B cell (primary cell): Measurements from ENCODE around the gene PDLIM5. TPM values are rescaled to one million over a fixed set of nuclear protein-coding genes. Genes with fewer than 3 reads are reported as not detected.
"Not testable (repeated sequence)": the region's sequence is repeated elsewhere in the genome, so short reads cannot be mapped to it uniquely, and the experiment has no call there.

Source experiments
- ATAC-seq: fragments of 200-7000 bp; cut with Tn5 transposase; one replicate; pipeline ENCODE4 v1.10.0; 2021; ENCODE audit warnings: low read depth, mild to moderate bottlenecking, moderate number of reproducible peaks, moderate library complexity
- CTCF ChIA-PET: fragments of 350-600 bp; sonication (Branson Sonifier 250); formaldehyde crosslinking; loops from one replicate; lab custom pipeline; 2021; ENCODE audit warnings: antibody characterized with exemption, inconsistent platforms; lab: Charles Lee
- POLR2A ChIA-PET: fragments of 350-600 bp; sonication (Branson Sonifier 250); formaldehyde crosslinking; loops from one replicate; lab custom pipeline; 2021; ENCODE audit warnings: antibody characterized with exemption; lab: Charles Lee
- DNase-seq: peaks from one replicate; pipeline ENCODE4 v3.0.0; 2013
- H2AFZ ChIP-seq: 2 replicates; pipeline ENCODE4 v1.6.1; 2012; ENCODE audit warnings: mild to moderate bottlenecking, low read depth, low read length; ENCODE audit not compliant: insufficient read depth, poor library complexity, severe bottlenecking
- H3K27ac ChIP-seq, 2 donors: 1 replicate in 1 of 2; 2 replicates in 1 of 2; pipeline ENCODE4 v1.5.1; 2012 to 2013; ENCODE audit warnings: low read length in 2 of 2, mild to moderate bottlenecking in 2 of 2, moderate library complexity in 1 of 2
- H3K27me3 ChIP-seq, 4 experiments: fragments of 200-600 bp in 1 of 4; sonication (generic) in 1 of 4; replicated peaks in 1 of 4; 1 replicate in 2 of 4; 2 replicates in 2 of 4; pipeline versions ENCODE4 v1.6.1 to v1.7.0; 2013 to 2016; ENCODE audit warnings: low read length in 3 of 4, mild to moderate bottlenecking in 2 of 4, mixed read lengths in 1 of 4, moderate library complexity in 1 of 4; ENCODE audit not compliant: insufficient read depth in 4 of 4, control insufficient read depth in 3 of 4; ENCODE audit errors: control extremely low read depth in 1 of 4
- H3K36me3 ChIP-seq, 2 experiments: replicated peaks in 1 of 2; 1 replicate in 1 of 2; 2 replicates in 1 of 2; pipeline versions ENCODE4 v1.6.1 to v1.7.1; 2013; ENCODE audit warnings: low read length in 1 of 2; ENCODE audit not compliant: insufficient read depth in 2 of 2, control insufficient read depth in 1 of 2; ENCODE audit errors: control extremely low read depth in 1 of 2, extremely low read depth in 1 of 2
- H3K4me1 ChIP-seq, 2 donors: fragments of 200-600 bp in 1 of 2; sonication (generic) in 1 of 2; 1 replicate in 1 of 2; 2 replicates in 1 of 2; pipeline versions ENCODE4 v1.5.1 to v1.6.1; 2013 to 2017; ENCODE audit warnings: low read length in 2 of 2; ENCODE audit not compliant: control insufficient read depth in 2 of 2, insufficient read depth in 2 of 2
- H3K4me2 ChIP-seq: replicated peaks from 2 replicates; pipeline ENCODE3; 2012; ENCODE audit warnings: mild to moderate bottlenecking, low read depth, low read length; ENCODE audit not compliant: poor library complexity, severe bottlenecking
- H3K4me3 ChIP-seq, 5 experiments: fragments of 200-600 bp in 1 of 5; sonication (generic) in 1 of 5; 1 replicate in 3 of 5; 2 replicates in 2 of 5; pipeline versions ENCODE4 v1.5.1 to v1.7.0; 2011 to 2016; ENCODE audit warnings: low read length in 4 of 5, mild to moderate bottlenecking in 4 of 5, low read depth in 2 of 5, control low read depth in 1 of 5, moderate library complexity in 1 of 5; ENCODE audit not compliant: insufficient read depth in 1 of 5; ENCODE audit errors: control extremely low read depth in 1 of 5, extremely low read depth in 1 of 5
- H3K79me2 ChIP-seq: fragments of 200-600 bp; sonication (generic); one replicate; pipeline ENCODE4 v1.6.0; 2016; ENCODE audit warnings: low read length; ENCODE audit not compliant: control insufficient read depth, insufficient read depth
- H3K9ac ChIP-seq: fragments of 200-600 bp; sonication (generic); 2 replicates; pipeline ENCODE4 v1.6.1; 2017; ENCODE audit warnings: mild to moderate bottlenecking, low read length, moderate library complexity
- H3K9me3 ChIP-seq, 3 donors: one replicate each; pipeline versions ENCODE4 v1.6.1 to v1.7.1; 2013; ENCODE audit warnings: low read length in 2 of 3; ENCODE audit not compliant: control insufficient read depth in 2 of 3, insufficient read depth in 1 of 3; ENCODE audit errors: control extremely low read depth in 1 of 3
- H4K20me1 ChIP-seq: 2 replicates; pipeline ENCODE4 v1.6.0; 2012; ENCODE audit warnings: mild to moderate bottlenecking, low read length; ENCODE audit not compliant: insufficient read depth, control insufficient read depth, poor library complexity, severe bottlenecking
- H3K27ac Mint-ChIP-seq: one replicate; pipeline ENCODE4 v1.8.0; 2021; ENCODE audit warnings: mixed read lengths
- H3K27me3 Mint-ChIP-seq: one replicate; pipeline ENCODE4 v1.8.0; 2021; ENCODE audit warnings: mixed read lengths
- H3K4me1 Mint-ChIP-seq: one replicate; pipeline ENCODE4 v1.8.0; 2021; ENCODE audit warnings: mixed read lengths
- H3K4me3 Mint-ChIP-seq: one replicate; pipeline ENCODE4 v1.8.0; 2021; ENCODE audit warnings: mixed read lengths
- H3K9me3 Mint-ChIP-seq: one replicate; pipeline ENCODE4 v1.8.0; 2022; ENCODE audit warnings: mixed read lengths; ENCODE audit not compliant: insufficient read depth
- CTCF ChIP-seq: fragments of 200-600 bp; IDR thresholded peaks from one replicate; pipeline ENCODE4 v1.8.0; 2022; ENCODE audit warnings: antibody characterized with exemption, mild to moderate bottlenecking
- WGBS: methylation state at CpG from one replicate; pipeline ENCODE4 v1.1.5; 2013; ENCODE audit warnings: missing lambda C conversion rate; ENCODE audit not compliant: insufficient coverage; 5-methylcytosine and 5-hydroxymethylcytosine counted together
- intact Hi-C: fragments of 100-400 bp; cut with micrococcal nuclease; formaldehyde crosslinking; loops from one replicate; pipeline ENCODE4 v1.10.0; 2022
- polyA plus RNA-seq: library from polyadenylated mRNA; depleted of rRNA; stranded (reverse); fragments of >200 nt; gene quantifications from 2 replicates; pipeline ENCODE4 v1.2.3, GENCODE V29; 2012
- total RNA-seq, 2 donors: library from RNA; stranded (reverse); fragments of 120-200 nt in 1 of 2; gene quantifications; 1 replicate in 1 of 2; 2 replicates in 1 of 2; pipeline versions ENCODE4 v1.2.3 to v1.2.4, GENCODE V29; 2013 to 2022

PDLIM5 gene
- total and polyA plus RNA-seq, 2 donors (not counting 1 experiment from before 2014, with no cell fraction given), result 24.0 to 30.2 TPM

GRCh38 chr4:94557632-94558031 is 105.9 kb downstream of the PDLIM5 start:
- WGBS, result no CpG with 5 or more reads among the region's 1 CpG
- DNase-seq, H3K4me1 Mint-ChIP-seq: not testable (repeated sequence)

GRCh38 chr4:94558392-94558904 is 106.7 kb downstream of the PDLIM5 start:
- no CpG with 5 or more reads among the region's 1 CpG for WGBS

More at GRCh38 chr4:94557632-94558031, 105.9 kb downstream of the PDLIM5 start:
- POLR2A ChIA-PET, H3K9ac ChIP-seq, H2AFZ ChIP-seq, H3K4me3 Mint-ChIP-seq, H3K9me3 ChIP-seq, intact Hi-C loops, H3K27ac Mint-ChIP-seq, H3K79me2 ChIP-seq, H3K4me2 ChIP-seq, H4K20me1 ChIP-seq, CTCF ChIA-PET, H3K27ac ChIP-seq, H3K27me3 ChIP-seq, H3K4me3 ChIP-seq, H3K4me1 ChIP-seq, ATAC-seq, H3K9me3 Mint-ChIP-seq, H3K36me3 ChIP-seq, H3K27me3 Mint-ChIP-seq: not testable (repeated sequence)

More at GRCh38 chr4:94558392-94558904, 106.7 kb downstream of the PDLIM5 start:
- H3K4me3 Mint-ChIP-seq, result no peak overlapping the region
- intact Hi-C loops, result no loop called here
- Histone ChIP-seq H2AFZ (no peak overlapping the region), H3K9me3 (no peaks in the 10 kb centered on the region), H3K9ac (no peak overlapping the region), H3K27me3 (no peaks in the 10 kb centered on the region), H4K20me1 (no peaks in the 10 kb centered on the region), H3K4me2 (no peak overlapping the region), H3K79me2 (no peaks in the 10 kb centered on the region), H3K4me3 (no peak overlapping the region), H3K27ac (no peak overlapping the region), H3K4me1 (no peaks in the 10 kb centered on the region), H3K36me3 (no peaks in the 10 kb centered on the region)
- POLR2A ChIA-PET, result no interaction called here
- no peak overlapping the region for H3K27ac Mint-ChIP-seq
- CTCF ChIA-PET, result no interaction called here
- DNase-seq (no peak), ATAC-seq (no peak)
- no peaks in the 10 kb centered on the region for H3K27me3 Mint-ChIP-seq
- no peak for TF ChIP-seq CTCF
- no peaks in the 10 kb centered on the region for H3K9me3 Mint-ChIP-seq
- H3K4me1 Mint-ChIP-seq, result no peaks in the 10 kb centered on the region
